Measurements from ENCODE around the gene SHROOM2. TPM values are rescaled to one million over a fixed set of nuclear protein-coding genes. Genes with fewer than 3 reads are reported as not detected.

Gene SHROOM2
- total and polyA plus RNA-seq, 10 donors = 0.21 to 3.7 (median 1.6) TPM

DNA sequence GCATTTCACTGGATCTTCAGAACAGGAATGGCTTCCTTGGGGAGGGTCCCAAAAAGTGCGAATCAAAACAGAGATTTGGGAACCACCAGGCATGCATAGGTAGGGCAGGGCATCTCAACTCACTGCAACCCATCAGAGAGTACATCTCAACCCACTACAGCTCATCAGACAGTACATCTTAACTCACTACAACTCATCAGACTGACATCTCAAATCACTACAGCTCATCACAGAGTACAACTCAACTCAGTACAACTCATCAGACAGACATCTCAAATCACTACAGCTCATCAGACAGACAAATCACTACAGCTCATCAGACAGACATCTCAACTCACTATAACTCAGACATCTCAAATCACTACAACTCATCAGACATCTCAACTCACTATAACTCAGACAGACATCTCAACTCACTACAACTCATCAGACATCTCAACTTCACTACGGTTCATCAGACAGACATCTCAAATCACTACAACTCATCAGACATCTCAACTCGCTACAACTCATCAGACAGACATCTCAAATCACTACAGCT, 133.5 kb downstream of the SHROOM2 start:
- no peak for DNase-seq
- peaks cover 0 to 5% (median 0%) of the 10 kb centered on the region in 7 donors for H3K27me3 ChIP-seq (replicated peaks in 1 of 7)

DNA sequence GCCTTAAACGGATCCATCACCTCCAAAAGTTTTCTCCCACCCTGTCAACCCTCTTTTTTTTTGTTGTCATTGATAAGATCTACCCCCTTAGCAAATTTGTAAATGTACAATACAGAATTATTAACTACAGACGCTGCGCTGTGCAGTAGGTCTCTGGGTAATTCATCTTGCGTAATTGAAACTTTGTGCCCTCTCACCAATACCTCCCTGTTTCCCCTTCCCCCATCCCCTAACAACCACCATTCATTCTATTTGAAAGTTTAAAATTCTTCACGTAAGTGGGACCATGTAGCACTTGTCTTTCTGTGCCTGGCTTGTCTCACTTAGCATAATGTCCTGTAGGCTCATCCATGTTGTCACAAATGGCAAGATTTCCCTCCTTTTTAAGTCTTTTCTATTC, 135.2 kb downstream of the SHROOM2 start:
- intact Hi-C loops (cut with DNase I; ENCODE audit: low total_unique reads) = no loop called here
- Histone ChIP-seq H3K27me3 (replicated peaks in 1 of 7) (peaks cover 0 to 5% (median 0%) of the 10 kb centered on the region in 7 donors), H3K4me3 (no peak overlapping the region), H3K9me3 (no peaks in the 10 kb centered on the region), H3K36me3 (no peaks in the 10 kb centered on the region), H3K4me1 (no peaks in the 10 kb centered on the region), H3K27ac (no peak overlapping the region)
- WGBS, 5 donors = 81 to 97% (median 91%) methylated on average over 5 of the region's 5 CpGs
- TF ChIP-seq, protein P1, sequence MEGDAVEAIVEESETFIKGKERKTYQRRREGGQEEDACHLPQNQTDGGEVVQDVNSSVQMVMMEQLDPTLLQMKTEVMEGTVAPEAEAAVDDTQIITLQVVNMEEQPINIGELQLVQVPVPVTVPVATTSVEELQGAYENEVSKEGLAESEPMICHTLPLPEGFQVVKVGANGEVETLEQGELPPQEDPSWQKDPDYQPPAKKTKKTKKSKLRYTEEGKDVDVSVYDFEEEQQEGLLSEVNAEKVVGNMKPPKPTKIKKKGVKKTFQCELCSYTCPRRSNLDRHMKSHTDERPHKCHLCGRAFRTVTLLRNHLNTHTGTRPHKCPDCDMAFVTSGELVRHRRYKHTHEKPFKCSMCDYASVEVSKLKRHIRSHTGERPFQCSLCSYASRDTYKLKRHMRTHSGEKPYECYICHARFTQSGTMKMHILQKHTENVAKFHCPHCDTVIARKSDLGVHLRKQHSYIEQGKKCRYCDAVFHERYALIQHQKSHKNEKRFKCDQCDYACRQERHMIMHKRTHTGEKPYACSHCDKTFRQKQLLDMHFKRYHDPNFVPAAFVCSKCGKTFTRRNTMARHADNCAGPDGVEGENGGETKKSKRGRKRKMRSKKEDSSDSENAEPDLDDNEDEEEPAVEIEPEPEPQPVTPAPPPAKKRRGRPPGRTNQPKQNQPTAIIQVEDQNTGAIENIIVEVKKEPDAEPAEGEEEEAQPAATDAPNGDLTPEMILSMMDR (IDR thresholded peaks at IDR 0.05 in 8 of 11, conservative IDR thresholded peaks at IDR 0.05 in 3 of 11) = no peak
- TF ChIP-seq POLR2A (IDR thresholded peaks at IDR 0.05) (no peak), POLR2AphosphoS5 (IDR thresholded peaks at IDR 0.05) (no peak)
- DNase-seq = no peak

More for the DNA sequence above, 133.5 kb downstream of the SHROOM2 start:
- Histone ChIP-seq H3K9me3 (no peaks in the 10 kb centered on the region), H3K36me3 (no peaks in the 10 kb centered on the region), H3K4me3 (no peak overlapping the region), H3K4me1 (no peaks in the 10 kb centered on the region), H3K27ac (no peak overlapping the region)
- 69 to 94% (median 78%) methylated on average over 3 of the region's 3 CpGs for WGBS, 5 donors
- TF ChIP-seq POLR2A (IDR thresholded peaks at IDR 0.05) (no peak), POLR2AphosphoS5 (IDR thresholded peaks at IDR 0.05) (no peak)
- TF ChIP-seq, protein P1 (IDR thresholded peaks at IDR 0.05 in 8 of 11, conservative IDR thresholded peaks at IDR 0.05 in 3 of 11) = no peak
- intact Hi-C loops (cut with DNase I; ENCODE audit: low total_unique reads) = no loop called here

DNA sequence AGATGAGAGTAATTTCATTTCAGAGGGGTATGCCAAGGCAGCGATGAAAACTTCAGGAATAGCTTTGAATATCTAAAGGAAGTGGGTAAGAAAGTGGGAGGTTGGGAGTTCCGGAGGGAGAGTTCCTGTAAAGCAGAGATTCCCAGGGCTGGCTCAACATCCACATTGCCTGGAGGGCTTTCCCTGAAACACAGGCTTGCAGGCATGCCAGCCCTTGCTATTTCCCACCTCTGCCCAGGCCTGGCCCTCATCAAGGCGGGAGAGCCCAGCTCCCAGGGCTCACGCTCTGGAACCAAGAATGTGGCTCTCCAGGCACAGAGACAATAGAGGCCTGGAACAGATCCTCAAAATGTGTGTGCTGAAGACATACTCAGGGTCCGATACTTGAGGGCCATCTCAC, 137.1 kb downstream of the SHROOM2 start:
- Histone ChIP-seq H3K4me1 (no peaks in the 10 kb centered on the region), H3K4me3 (no peak overlapping the region), H3K27me3 (replicated peaks in 1 of 7) (peaks cover 0 to 5% (median 0%) of the 10 kb centered on the region in 7 donors), H3K27ac (no peak overlapping the region), H3K36me3 (no peaks in the 10 kb centered on the region), H3K9me3 (no peaks in the 10 kb centered on the region)
- WGBS, 5 donors = 76 to 94% (median 82%) methylated on average over 4 to 5 of the region's 5 CpGs
- intact Hi-C loops (cut with DNase I; ENCODE audit: low total_unique reads) = no loop called here
- no peak for DNase-seq
- TF ChIP-seq, protein P1 (IDR thresholded peaks at IDR 0.05 in 8 of 11, conservative IDR thresholded peaks at IDR 0.05 in 3 of 11) = no peak
- TF ChIP-seq POLR2A (IDR thresholded peaks at IDR 0.05) (no peak), POLR2AphosphoS5 (IDR thresholded peaks at IDR 0.05) (no peak)

DNA sequence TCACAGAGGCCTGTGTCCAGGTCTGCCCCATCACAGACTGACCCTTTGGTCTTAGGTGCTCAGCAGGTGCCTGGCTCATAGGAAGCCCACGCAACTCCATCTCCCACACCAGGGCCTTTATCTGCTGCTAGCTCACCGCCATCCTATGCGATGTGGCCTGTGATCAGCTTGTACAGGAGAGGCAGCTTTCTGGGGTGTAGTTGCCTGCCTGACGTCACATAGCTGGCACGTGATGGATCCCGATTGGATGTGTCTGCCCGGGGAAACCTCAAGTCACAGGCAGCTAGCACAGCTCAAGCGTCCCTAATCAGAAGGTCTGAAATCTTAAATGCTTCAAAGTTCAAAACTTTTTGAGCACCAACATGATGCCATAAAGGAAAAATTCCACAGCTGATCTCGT, 139.8 kb downstream of the SHROOM2 start:
- WGBS, 5 donors = 90 to 100% (median 93%) methylated on average over 1 to 9 of the region's 9 CpGs

More for the DNA sequence above, 139.8 kb downstream of the SHROOM2 start:
- no peak overlapping the region for H3K27ac ChIP-seq
- intact Hi-C loops (cut with DNase I; ENCODE audit: low total_unique reads) = no loop called here
- no peak for TF ChIP-seq POLR2AphosphoS5 (IDR thresholded peaks at IDR 0.05)
- TF ChIP-seq POLR2A (IDR thresholded peaks at IDR 0.05) = no peak
- TF ChIP-seq, protein P1 (IDR thresholded peaks at IDR 0.05 in 8 of 11, conservative IDR thresholded peaks at IDR 0.05 in 3 of 11) = no peak
- peaks cover 0 to 5% (median 0%) of the 10 kb centered on the region in 7 donors for H3K27me3 ChIP-seq (replicated peaks in 1 of 7)
- no peak for DNase-seq
- no peaks in the 10 kb centered on the region for H3K4me1 ChIP-seq
- no peaks in the 10 kb centered on the region for H3K36me3 ChIP-seq
- no peaks in the 10 kb centered on the region for H3K9me3 ChIP-seq
- no peak overlapping the region for H3K4me3 ChIP-seq
